Measurements from ENCODE around the gene PARD3. TPM values are rescaled to one million over a fixed set of nuclear protein-coding genes. Genes with fewer than 3 reads are reported as not detected.

The PARD3 gene
- total and polyA plus RNA-seq, 7 donors, result 20.2 to 84.4 (median 53.4) TPM

DNA sequence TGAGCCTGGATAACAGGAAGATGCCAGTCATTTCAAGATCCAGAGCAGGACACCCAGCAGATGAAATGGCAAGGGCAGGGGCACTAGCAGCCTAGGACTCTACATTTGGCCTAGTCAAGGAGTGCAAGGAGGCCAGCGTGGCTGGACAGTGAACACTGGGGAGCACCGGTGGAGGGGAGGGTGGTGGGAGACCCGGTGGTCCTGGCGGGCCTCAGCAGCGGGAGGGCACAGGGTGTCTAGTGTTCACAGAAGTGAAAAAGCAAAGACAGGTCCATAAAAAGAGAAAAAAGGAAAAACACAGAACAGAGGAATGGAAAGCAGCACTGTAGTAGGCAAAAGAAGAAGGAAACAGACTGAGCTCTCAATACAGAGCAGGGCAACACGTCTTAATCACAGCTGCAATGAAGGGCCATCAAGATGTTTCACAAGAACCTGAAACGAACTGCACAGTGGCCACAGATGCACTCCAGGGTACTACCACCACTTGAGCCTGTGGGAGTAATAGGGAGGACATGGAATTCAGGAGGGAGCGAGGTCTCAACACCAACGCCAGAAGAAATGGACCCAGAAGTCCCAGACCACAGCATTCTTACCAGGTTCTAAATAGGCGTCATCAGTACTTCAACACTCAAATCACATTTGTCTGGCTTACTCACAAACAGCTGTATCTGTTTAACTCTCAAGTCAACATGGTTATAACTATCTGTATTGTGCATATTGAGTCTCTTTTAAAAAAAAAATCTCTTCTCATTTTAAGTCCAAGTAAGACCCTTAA is 573.7 kb downstream of the PARD3 start:
- Histone ChIP-seq H3K36me3 (ENCODE audit: insufficient read depth in 1 of 2, low read depth in 1 of 2) (no peaks in the 10 kb centered on the region), H3K9me3 (no peaks in the 10 kb centered on the region), H3K27ac (no peak overlapping the region), H3K4me1 (peaks cover under 1% of the 10 kb centered on the region), H3K4me3 (no peak overlapping the region), H3K27me3 (ENCODE audit: insufficient read depth in 3 of 3, low read length in 2 of 3) (no peaks in the 10 kb centered on the region)
- intact Hi-C loops (cut with DNase I), result no loop called here
- ATAC-seq (no peak), DNase-seq (no peak)
- WGBS, 3 donors, result 90 to 96% (median 92%) methylated on average over 10 of the region's 10 CpGs
- no peak for TF ChIP-seq CTCF (IDR thresholded peaks at IDR 0.05)

DNA sequence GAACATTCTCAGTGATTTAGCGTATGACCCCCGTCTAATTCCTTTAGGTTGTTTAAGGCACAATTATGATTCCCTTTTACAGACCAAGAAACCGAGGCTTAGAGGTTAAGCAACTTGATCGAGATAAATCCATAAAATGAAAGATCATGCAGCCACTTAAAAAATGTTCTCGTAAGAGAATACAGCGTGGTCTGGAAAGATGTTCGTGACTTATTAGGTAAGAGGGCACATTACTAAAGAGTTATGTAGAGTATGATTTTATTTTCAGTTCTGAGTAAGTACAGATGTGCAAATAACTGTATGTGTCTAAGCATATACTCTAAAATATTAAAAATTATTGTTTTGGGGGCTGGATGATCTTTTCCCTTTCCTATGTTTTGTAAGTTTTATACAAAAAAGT is 575.1 kb downstream of the PARD3 start:
- H3K4me1 ChIP-seq, result peaks cover 10% of the 10 kb centered on the region
- no peak for TF ChIP-seq CTCF (IDR thresholded peaks at IDR 0.05)
- intact Hi-C loops (cut with DNase I), result no loop called here
- 85 to 93% (median 88%) methylated on average over 7 of the region's 7 CpGs for WGBS, 3 donors
- H3K27ac ChIP-seq, result no peak overlapping the region
- DNase-seq (no peak), ATAC-seq (no peak)
- no peaks in the 10 kb centered on the region for H3K9me3 ChIP-seq
- no peaks in the 10 kb centered on the region for H3K27me3 ChIP-seq (ENCODE audit: insufficient read depth in 3 of 3, low read length in 2 of 3)
- H3K36me3 ChIP-seq (ENCODE audit: insufficient read depth in 1 of 2, low read depth in 1 of 2), result no peaks in the 10 kb centered on the region
- H3K4me3 ChIP-seq, result no peak overlapping the region

DNA sequence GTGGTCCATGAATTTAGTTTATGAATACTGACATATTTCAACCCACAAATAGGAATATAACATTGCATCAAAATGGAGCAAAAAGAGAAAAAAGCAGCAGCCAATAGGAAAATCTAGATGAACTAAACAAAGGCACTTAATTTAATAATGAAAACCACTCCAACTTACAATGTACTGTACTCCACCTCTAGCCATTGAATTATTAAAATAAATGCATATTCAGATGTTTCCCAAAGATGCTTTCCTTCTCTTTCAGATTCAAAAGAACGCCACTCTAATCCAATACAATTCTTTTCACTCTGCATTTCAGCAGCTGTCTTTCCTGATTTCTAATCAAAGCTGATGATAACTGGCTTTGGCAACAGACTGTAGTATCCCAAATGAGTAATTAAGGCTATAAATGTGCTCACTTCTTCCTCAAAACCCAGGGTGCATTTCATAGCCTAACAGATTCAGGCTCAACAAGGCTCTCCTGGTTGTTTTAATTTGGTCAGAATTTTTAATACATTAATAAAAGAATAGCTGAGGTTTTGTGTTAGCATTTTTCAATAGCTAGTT is 577.1 kb downstream of the PARD3 start:
- intact Hi-C loops (cut with DNase I), result no loop called here

DNA sequence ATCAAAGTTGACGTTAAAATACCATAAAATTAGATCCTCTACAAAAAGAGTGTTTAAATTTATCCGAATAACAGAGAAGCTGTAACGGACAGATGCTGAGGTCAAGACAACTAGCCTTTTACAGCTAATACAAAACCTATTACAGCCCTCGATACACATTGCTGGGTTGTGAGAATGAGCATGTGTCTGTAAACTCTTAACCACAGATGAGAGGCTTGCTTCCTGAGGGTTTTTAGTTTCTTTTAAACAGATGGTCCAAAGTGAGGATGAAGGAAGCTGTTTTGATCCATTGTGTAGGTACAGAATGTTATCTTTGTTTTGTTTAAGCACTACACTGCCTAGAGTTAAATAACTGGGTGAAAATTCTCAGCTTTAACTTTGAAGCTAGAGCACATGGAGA is 578.2 kb downstream of the PARD3 start:
- ATAC-seq (no peak), DNase-seq (no peak)
- intact Hi-C loops (cut with DNase I), result no loop called here
- H3K36me3 ChIP-seq (ENCODE audit: insufficient read depth in 1 of 2, low read depth in 1 of 2), result no peaks in the 10 kb centered on the region
- H3K4me3 ChIP-seq, result no peak overlapping the region
- TF ChIP-seq CTCF (IDR thresholded peaks at IDR 0.05), result no peak
- H3K9me3 ChIP-seq, result no peaks in the 10 kb centered on the region
- WGBS, 3 donors, result 83 to 86% (median 86%) methylated on average over 4 of the region's 4 CpGs
- H3K4me1 ChIP-seq, result peaks cover 10% of the 10 kb centered on the region
- H3K27me3 ChIP-seq (ENCODE audit: insufficient read depth in 3 of 3, low read length in 2 of 3), result no peaks in the 10 kb centered on the region
- no peak overlapping the region for H3K27ac ChIP-seq

More for the DNA sequence above, 577.1 kb downstream of the PARD3 start:
- no peak overlapping the region for H3K27ac ChIP-seq
- no peak for DNase-seq
- peaks cover 10% of the 10 kb centered on the region for H3K4me1 ChIP-seq
- 69 to 88% (median 75%) methylated on average over 1 of the region's 1 CpG for WGBS, 3 donors
- ATAC-seq, result no peak
- no peaks in the 10 kb centered on the region for H3K27me3 ChIP-seq (ENCODE audit: insufficient read depth in 3 of 3, low read length in 2 of 3)
- no peak for TF ChIP-seq CTCF (IDR thresholded peaks at IDR 0.05)
- no peak overlapping the region for H3K4me3 ChIP-seq
- H3K9me3 ChIP-seq, result no peaks in the 10 kb centered on the region
- no peaks in the 10 kb centered on the region for H3K36me3 ChIP-seq (ENCODE audit: insufficient read depth in 1 of 2, low read depth in 1 of 2)
